Stimulated activated CD4-positive, alpha-beta T cell treated with anti-CD3 and anti-CD28 coated beads, Interleukin-1b, Interleukin-23, amount 100 ng/mL, for 24 hours (primary cell): ENCODE measurements around the gene GNG5.
A peak's percentile ranks its signal among the peaks of the same experiment; 100 is the strongest.
"Not testable (repeated sequence)": the region's sequence is repeated elsewhere in the genome, so short reads cannot be mapped to it uniquely, and the experiment has no call there.

Source experiments
- DNase-seq, 4 experiments: peaks; one replicate each; pipeline ENCODE4 v3.0.0-alpha.2; 2020; ENCODE audit warnings: low read depth in 4 of 4, low spot score in 1 of 4

GNG5 gene

DNA sequence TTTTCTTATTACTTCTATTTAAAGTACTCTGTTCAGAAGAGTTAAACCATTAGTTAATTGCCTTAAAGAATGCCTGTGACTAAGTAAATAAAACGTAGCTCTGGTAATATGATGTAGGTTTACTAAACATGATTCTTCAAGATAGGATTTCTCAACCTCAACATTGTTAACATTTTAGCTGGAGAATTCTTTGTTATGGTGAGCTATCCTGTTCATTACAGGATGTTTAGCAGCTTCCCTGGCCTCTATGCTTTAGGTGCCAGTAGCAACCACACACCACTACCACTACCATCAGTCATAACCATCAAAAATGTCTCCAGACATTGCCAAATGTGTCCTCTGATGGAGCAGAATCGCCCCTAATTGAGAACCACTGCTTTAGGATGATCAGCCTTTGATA is 16.6 kb downstream of the GNG5 start:
- no peak for DNase-seq

DNA sequence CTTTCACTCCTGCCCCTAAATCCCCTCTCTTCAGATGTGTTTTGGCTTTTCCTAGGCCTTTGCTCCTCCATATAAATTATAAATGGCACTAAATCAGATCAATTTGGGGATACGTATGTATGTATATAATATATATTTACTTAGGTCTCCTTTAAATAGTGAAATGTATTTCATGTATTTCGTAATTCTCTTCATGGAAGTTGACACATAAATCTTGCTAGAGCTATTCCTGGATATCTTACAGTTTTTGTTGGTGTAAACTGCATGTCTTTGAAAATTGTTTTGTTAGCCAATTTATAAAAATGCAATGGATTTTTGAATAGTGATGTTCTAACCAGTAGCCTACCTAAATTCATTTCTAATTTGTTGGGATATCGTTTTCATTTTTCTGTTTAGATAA is 18.3 kb downstream of the GNG5 start:
- no peak for DNase-seq

DNA sequence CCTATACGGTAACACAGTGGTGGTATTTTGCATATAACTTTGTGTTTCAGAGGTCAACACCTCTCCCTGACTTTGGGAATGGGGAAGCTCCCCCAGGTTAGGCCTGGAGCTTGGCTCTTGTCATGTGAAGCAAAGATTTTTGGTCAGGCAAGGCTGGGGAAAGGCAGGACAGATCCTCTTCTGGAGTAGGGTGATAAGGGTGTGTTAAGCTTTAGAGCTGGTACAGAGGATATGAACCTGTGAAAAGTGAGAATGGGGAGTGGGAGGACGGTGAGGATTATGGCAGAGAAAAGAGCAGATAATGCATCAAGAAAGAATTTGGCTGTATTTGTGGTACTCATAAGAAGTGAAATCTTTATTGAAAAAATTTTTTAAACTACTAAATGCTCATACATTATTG is 25.1 kb downstream of the GNG5 start:
- DNase-seq: no peak

DNA sequence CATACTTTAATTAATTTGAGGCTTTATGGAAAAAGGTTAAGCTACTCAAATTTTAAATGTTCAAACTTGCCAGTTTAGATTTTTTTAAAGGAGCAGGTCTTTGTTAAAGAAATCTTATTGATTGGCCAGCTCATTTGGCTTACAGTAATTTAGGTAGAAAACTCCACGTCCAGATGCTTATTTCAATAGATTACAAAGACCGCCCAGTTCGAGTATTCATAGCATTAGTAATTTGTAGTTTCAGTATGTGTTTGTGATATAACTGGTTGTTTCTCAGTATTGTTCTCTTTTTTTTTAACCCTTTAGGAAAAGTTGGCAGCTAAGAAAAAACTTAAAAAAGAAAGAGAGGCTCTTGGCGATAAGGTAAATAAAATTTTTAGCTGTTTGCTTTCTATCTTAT is 25.7 kb downstream of the GNG5 start:
- no peak for DNase-seq

DNA sequence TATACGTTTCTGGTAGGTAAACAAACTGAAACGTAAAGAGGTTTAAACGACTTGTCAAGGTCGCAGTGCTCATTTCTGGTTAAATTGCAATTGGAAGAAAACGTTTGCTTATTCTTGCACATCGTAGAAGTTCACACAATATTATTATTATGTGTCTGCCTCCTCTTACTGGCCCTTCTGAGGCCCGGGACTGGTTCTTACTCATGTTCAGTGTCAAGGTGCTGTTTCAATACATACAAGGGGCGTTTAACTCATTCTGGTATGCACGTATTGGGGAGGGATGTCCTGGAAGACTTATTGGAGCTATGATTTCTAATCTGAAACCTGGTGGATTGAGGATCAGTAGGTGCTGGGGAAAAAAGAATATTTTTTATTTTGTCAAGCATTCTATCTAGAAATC is 26.4 kb downstream of the GNG5 start:
- DNase-seq: no peak

DNA sequence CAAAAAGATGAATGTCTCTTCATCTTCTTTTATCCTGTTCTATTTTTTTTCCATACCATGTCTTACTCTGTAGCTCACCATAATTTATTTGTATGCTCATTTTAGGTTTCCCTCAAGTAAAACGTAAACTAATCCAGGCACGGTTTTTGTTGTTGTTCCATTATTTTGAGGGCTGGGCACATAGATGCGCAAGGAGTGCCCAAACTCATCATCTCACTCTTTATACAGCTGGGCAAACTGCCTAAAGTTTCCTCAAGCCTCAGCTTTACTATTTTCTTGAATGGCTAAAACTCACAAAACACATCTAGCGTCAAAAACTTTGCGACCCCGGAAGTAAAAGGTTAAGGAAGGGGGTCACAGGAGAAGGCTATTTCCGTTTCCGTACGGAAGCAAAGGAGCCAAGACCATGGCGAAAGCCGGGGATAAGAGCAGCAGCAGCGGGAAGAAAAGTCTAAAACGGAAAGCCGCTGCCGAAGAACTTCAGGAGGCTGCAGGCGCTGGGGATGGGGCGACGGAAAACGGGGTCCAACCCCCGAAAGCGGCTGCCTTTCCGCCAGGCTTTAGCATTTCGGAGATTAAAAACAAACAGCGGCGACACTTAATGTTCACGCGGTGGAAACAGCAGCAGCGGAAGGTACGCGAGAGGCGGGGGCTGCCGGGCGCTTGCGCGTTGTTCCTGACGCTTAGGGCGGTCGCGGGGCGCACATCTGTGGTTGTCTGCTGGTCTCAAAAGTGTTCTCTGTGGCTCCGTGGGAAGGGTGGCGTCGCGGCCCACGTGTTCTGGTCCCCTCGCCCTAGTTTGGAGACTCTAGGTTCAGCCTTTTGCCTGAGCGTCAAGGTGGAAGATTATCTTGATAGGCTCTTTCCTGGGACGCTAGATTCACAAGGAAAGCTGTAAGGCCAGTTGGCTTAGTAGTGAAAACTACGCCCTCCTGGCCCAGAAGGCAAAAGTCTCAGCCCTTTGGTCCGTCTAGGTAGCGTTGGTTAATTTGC is 27.2 kb downstream of the GNG5 start, which contains the start of gene RPF1:
TSS of gene RPF1 (plus strand) at position 391 of the 993 bp plus-strand sequence. CDS start at position 407, 16 bp downstream.
- peak; percentile 45 to 67 (median 55) for DNase-seq

DNA sequence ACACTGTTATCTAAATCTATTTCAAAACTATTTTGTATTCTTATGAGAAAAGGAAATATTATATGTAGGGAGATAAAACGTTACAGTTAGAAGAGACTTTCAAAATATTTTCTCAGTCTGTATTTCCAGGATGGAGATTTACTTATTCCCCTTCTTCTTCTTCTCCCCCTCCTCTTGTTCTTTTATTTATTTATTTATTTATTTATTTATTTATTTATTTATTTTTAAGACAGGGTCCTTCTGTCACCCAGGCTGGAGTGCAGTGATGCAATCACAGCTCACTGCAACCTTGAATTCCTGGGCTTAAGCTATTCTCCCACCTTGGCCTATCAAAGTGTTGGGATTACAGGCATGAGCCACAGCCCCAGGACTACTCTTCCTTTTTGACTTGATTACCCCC is 30.2 kb downstream of the GNG5 start:
- DNase-seq: no peak

DNA sequence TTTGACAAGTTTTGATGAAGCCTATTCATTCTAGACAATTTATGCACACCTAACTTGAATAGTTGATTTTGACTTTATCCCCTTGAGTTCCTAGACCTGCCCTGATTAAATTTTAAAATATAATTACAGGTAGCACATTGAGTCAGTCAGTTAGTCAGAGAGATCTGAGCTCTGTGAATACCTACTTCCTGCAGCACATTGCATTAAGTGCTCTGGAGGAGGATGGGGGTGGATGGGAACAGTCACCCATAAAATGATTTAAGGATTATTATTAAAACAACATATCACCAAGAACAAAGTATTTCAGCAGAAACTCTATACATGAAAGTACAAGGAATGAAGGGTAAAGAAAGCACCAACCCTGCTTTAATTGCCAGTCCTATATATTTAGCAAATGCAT is 39.1 kb downstream of the GNG5 start:
- DNase-seq: no peak

DNA sequence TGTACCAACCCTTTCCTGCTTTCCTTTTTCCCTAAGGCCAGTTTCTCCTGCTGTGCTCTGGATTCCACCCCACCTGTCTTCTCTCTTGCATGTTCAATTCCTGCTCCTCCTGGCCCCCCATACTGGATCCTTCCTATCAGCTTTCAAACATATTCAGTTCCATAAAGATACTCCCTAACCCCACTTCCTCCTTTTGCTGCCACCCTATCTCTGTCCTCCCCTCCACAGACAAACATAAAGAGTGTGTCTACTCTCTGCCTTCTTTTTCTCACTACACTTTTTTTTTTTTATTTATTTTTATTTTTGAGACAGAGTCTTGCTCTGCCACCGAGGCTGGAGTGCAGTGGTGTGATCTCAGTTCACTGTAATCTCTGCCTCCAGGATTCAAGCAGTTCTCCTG is 44.3 kb downstream of the GNG5 start:
- no peak for DNase-seq

DNA sequence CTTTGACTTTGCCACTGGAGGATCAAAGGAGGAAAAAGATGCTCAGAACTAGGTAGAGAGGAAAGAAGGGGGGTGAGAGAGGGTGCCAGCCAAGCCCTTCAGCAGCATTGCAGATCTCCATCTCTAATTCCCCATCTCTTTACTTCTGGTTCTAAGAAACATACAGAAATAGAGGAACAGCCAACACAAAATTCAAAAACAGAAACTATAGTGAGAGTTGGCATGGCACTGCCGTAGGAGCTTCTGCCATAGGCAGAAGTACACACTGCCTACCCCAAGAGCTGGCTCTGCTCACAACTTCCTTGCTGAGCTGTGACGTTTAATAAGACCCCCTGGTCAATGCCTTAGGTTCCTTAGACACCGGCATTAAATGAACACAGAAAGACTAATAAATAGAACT is 53.9 kb downstream of the GNG5 start:
- DNase-seq: no peak

DNA sequence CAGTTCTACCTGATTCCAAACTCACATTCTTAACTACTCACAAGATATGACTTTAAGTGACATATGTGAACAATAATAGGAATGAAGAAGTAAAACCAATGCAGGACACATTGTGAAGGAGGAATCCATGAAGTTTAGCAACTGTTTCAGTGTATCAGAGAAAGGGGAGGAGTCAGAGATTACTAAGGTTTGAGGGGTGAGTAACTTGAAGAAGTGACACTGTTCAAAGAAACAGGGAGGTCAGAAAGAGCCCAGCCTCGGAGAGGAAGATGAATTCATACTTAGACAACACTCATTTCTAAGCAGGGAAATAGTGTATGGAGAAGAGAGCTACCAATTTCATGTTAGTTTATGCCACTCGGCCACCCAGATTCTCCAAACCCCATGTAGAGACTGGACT is 55.5 kb downstream of the GNG5 start:
- DNase-seq: no peak

DNA sequence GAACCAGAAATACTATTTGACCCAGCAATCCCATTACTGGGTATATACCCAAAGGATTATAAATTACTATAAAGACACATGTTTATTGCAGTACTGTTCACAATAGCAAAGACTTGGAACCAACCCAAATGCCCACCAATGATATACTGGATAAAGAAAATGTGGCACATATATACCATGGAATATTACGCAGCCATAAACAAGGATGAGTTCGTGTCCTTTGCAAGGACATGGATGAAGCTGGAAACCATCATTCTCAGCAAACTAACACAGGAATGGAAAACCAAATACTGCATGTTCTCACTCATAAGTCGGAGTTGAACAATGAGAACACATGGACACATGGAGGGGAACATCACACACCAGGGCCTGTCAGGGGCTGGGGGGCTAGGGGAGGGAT is 57.7 kb downstream of the GNG5 start:
- DNase-seq: not testable (repeated sequence)
